Endothelial cell of umbilical vein (primary cell): ENCODE data around the gene PPFIA2. TPM values are rescaled to one million over a fixed set of nuclear protein-coding genes. Genes with fewer than 3 reads are reported as not detected.

Source experiments
- BruUV-seq: library from RNA; stranded (reverse); fragments of 400-500 nt; replicated peaks from 2 replicates; lab custom pipeline; 2021; lab: Mats Ljungman, UMichigan
- CTCF ChIA-PET: fragments of 300-600, 350-600 bp; sonication (Branson Sonifier 250); formaldehyde crosslinking; loops from one replicate; lab custom pipeline; 2021; ENCODE audit warnings: antibody characterized with exemption, inconsistent platforms; lab: Charles Lee
- POLR2A ChIA-PET: fragments of 300-600, 350-600 bp; sonication (Branson Sonifier 250); formaldehyde crosslinking; loops from one replicate; lab custom pipeline; 2021; ENCODE audit warnings: antibody characterized with exemption, inconsistent platforms; lab: Charles Lee
- DNase-seq: peaks from one replicate; pipeline ENCODE4 v3.0.0-alpha.2; 2011; ENCODE audit warnings: low read depth, low spot score
- FAIRE-seq: peaks from 2 replicates; lab custom pipeline; 2011; peaks lifted over from hg19 to GRCh38; lab: Jason Lieb, UNC
- H2AFZ ChIP-seq: 2 replicates; pipeline ENCODE4 v1.6.0; 2012; ENCODE audit warnings: low read depth, low read length, control low read depth, inconsistent platforms
- H3K27ac ChIP-seq: 2 replicates; pipeline ENCODE4 v1.5.1; 2011; ENCODE audit warnings: low read depth, mild to moderate bottlenecking, control low read depth, low read length, moderate library complexity; ENCODE audit not compliant: insufficient read depth
- H3K27me3 ChIP-seq, 2 experiments: 2 replicates each; pipeline versions ENCODE4 v1.6.0 to v1.6.1; 2011; ENCODE audit warnings: low read length in 2 of 2, mixed read lengths in 1 of 2; ENCODE audit not compliant: control insufficient read depth in 2 of 2, insufficient read depth in 2 of 2
- H3K36me3 ChIP-seq, 2 experiments: 2 replicates in 1 of 2; 3 replicates in 1 of 2; pipeline ENCODE4 v1.5.1; 2011; ENCODE audit warnings: low read length in 2 of 2, mild to moderate bottlenecking in 1 of 2, moderate library complexity in 1 of 2; ENCODE audit not compliant: control insufficient read depth in 2 of 2, insufficient read depth in 2 of 2; ENCODE audit errors: extremely low read depth in 1 of 2
- H3K4me1 ChIP-seq: 3 replicates; pipeline ENCODE4 v1.5.1; 2011; ENCODE audit warnings: mild to moderate bottlenecking, low read length; ENCODE audit not compliant: control insufficient read depth, insufficient read depth; ENCODE audit errors: extremely low read depth
- H3K4me2 ChIP-seq: 2 replicates; pipeline ENCODE4 v1.6.1; 2011; ENCODE audit warnings: low read length, control low read depth, mixed read lengths; ENCODE audit not compliant: insufficient read depth
- H3K4me3 ChIP-seq, 3 experiments: fragments of 200-600 bp in 1 of 3; sonication (generic), shearing (Covaris generic) in 1 of 3; replicated peaks in 1 of 3; 2 replicates each; pipeline ENCODE4 v1.5.1; 2011 to 2016; ENCODE audit warnings: control low read depth in 3 of 3, low read length in 3 of 3, mild to moderate bottlenecking in 2 of 3, inconsistent platforms in 1 of 3, low read depth in 1 of 3, moderate library complexity in 1 of 3; ENCODE audit not compliant: insufficient read depth in 1 of 3
- H3K79me2 ChIP-seq: 2 replicates; pipeline ENCODE4 v1.6.0; 2012; ENCODE audit warnings: low read length, inconsistent platforms; ENCODE audit not compliant: control insufficient read depth, insufficient read depth
- H3K9ac ChIP-seq: replicated peaks from 2 replicates; pipeline ENCODE3; 2011; ENCODE audit warnings: low read length, control low read depth; ENCODE audit not compliant: insufficient read depth; ENCODE audit errors: extremely low read depth
- H3K9me1 ChIP-seq: replicated peaks from 3 replicates; pipeline ENCODE4 v1.6.0; 2011; ENCODE audit warnings: mild to moderate bottlenecking, low read length; ENCODE audit not compliant: control insufficient read depth, insufficient read depth; ENCODE audit errors: extremely low read depth
- H3K9me3 ChIP-seq: replicated peaks from 2 replicates; pipeline ENCODE4 v1.5.1; 2012; ENCODE audit warnings: low read length, inconsistent platforms; ENCODE audit not compliant: control insufficient read depth, insufficient read depth
- H4K20me1 ChIP-seq: replicated peaks from 2 replicates; pipeline ENCODE3; 2011; ENCODE audit warnings: mild to moderate bottlenecking, low read length; ENCODE audit not compliant: control insufficient read depth, insufficient read depth; ENCODE audit errors: extremely low read depth
- CTCF ChIP-seq, 2 donors: IDR thresholded peaks; 1 replicate in 1 of 2; 2 replicates in 1 of 2; pipeline ENCODE4 v1.5.1; 2011; ENCODE audit warnings: low read length in 2 of 2, mild to moderate bottlenecking in 2 of 2, moderate library complexity in 2 of 2, control low read depth in 1 of 2, inconsistent platforms in 1 of 2, low read depth in 1 of 2; ENCODE audit not compliant: insufficient read depth in 1 of 2; ENCODE audit errors: extremely low read depth in 1 of 2
- EZH2 ChIP-seq: IDR thresholded peaks from 2 replicates; pipeline ENCODE4 v1.6.1; 2012; ENCODE audit warnings: borderline replicate concordance, low read depth, mild to moderate bottlenecking, moderate library complexity, low read length, inconsistent platforms; ENCODE audit not compliant: severe bottlenecking
- FOS ChIP-seq: IDR thresholded peaks from 2 replicates; pipeline ENCODE4 v1.6.1; 2011; ENCODE audit warnings: mild to moderate bottlenecking, low read length, moderate library complexity, borderline replicate concordance; ENCODE audit not compliant: insufficient read depth
- GATA2 ChIP-seq: IDR thresholded peaks from 2 replicates; pipeline ENCODE4 v1.7.0; 2011; ENCODE audit warnings: low read depth, mild to moderate bottlenecking, moderate library complexity, mixed read lengths, low read length; ENCODE audit not compliant: insufficient read length, insufficient read depth
- JUN ChIP-seq: IDR thresholded peaks from 2 replicates; pipeline ENCODE4 v1.6.1; 2011; ENCODE audit warnings: borderline replicate concordance, low read depth; ENCODE audit not compliant: insufficient read length, insufficient read depth
- MAX ChIP-seq: IDR thresholded peaks from 2 replicates; pipeline ENCODE4 v1.6.1; 2011; ENCODE audit not compliant: insufficient read depth, insufficient read length
- MYC ChIP-seq: IDR thresholded peaks from one replicate; pipeline ENCODE4 v1.6.1; 2011; ENCODE audit warnings: mild to moderate bottlenecking, low read depth, low read length
- POLR2A ChIP-seq: IDR thresholded peaks from 2 replicates; pipeline ENCODE4 v1.6.1; 2012; ENCODE audit warnings: low read depth, mild to moderate bottlenecking, control low read depth, low read length
- POLR2AphosphoS5 ChIP-seq: IDR thresholded peaks from 2 replicates; pipeline ENCODE4 v1.6.1; 2012; ENCODE audit warnings: low read depth, mild to moderate bottlenecking, control low read depth, low read length, moderate library complexity; ENCODE audit not compliant: insufficient read depth
- dilution Hi-C: fragments of 300-500 bp; cut with MboI; formaldehyde crosslinking; loops from one replicate; pipeline ENCODE4 v1.15.0; 2019; ENCODE audit warnings: low sequenced_read_pairs; ENCODE audit not compliant: extremely low pct_ligation_motif_present
- intact Hi-C: fragments of 100-400 bp; cut with micrococcal nuclease; formaldehyde crosslinking; loops from one replicate; pipeline ENCODE4 v1.10.0; 2022
- polyA plus RNA-seq, 4 experiments: library from polyadenylated mRNA; depleted of rRNA in 3 of 4; stranded (reverse) in 3 of 4; unstranded in 1 of 4; fragments of >200 nt; gene quantifications; 2 replicates each; pipeline versions ENCODE4 v1.2.1 to v1.2.3, GENCODE V29; 2011 to 2012; ENCODE audit warnings: missing spikeins in 1 of 4
- total RNA-seq: library from RNA; stranded (reverse); gene quantifications from 2 replicates; pipeline ENCODE4 v1.2.3, GENCODE V29; 2021

The PPFIA2 gene
- total and polyA plus RNA-seq, 2 donors (not counting 3 experiments of a cell fraction or from before 2014, with no cell fraction given), result not detected

- ChIA-PET POLR2A (no interaction called here), CTCF (no interaction called here)
- Histone ChIP-seq H2AFZ (no peak overlapping the region), H4K20me1 (no peaks in the 10 kb centered on the region), H3K27me3 (no peaks in the 10 kb centered on the region), H3K9ac (no peak overlapping the region), H3K79me2 (no peaks in the 10 kb centered on the region), H3K4me2 (no peak overlapping the region), H3K4me3 (no peak overlapping the region), H3K4me1 (no peaks in the 10 kb centered on the region), H3K9me3 (no peaks in the 10 kb centered on the region), H3K36me3 (no peaks in the 10 kb centered on the region), H3K27ac (no peak overlapping the region), H3K9me1 (no peaks in the 10 kb centered on the region)
- no peak for DNase-seq
- dilution Hi-C loops, result no loop called here
- no peak for TF ChIP-seq GATA2
- no peak for TF ChIP-seq JUN
- TF ChIP-seq EZH2, result no peak
- no peak for TF ChIP-seq POLR2AphosphoS5
- no peak for TF ChIP-seq MAX
- TF ChIP-seq CTCF (IDR thresholded peaks at IDR 0.05; ENCODE audit: extremely low read depth in 1 of 2, insufficient read depth in 1 of 2, low read depth in 1 of 2, low read length in 2 of 2), result no peak
- TF ChIP-seq POLR2A, result no peak
- TF ChIP-seq MYC, result no peak
- no peak for TF ChIP-seq FOS
- BruUV-seq, result no TSS peak
- intact Hi-C loops, result no loop called here
- FAIRE-seq, result no peak
Measured at GRCh38 chr12:81468206-81468605, 290.9 kb downstream of the PPFIA2 start.
